MCF 10A (cell line): Measurements from ENCODE around the gene MSI2. TPM values are rescaled to one million over a fixed set of nuclear protein-coding genes. Genes with fewer than 3 reads are reported as not detected.

Experiments
- BruUV-seq: library from RNA; stranded (reverse); fragments of 400-500 nt; replicated peaks from 2 replicates; lab custom pipeline; 2021; lab: Mats Ljungman, UMichigan
- CTCF ChIA-PET: fragments of 300-600 bp; sonication (Branson Sonifier 250); formaldehyde crosslinking; extraction: SDS; loops from one replicate; lab custom pipeline; 2021; ENCODE audit warnings: antibody characterized with exemption, inconsistent platforms; lab: Yijun Ruan, JAX
- POLR2A ChIA-PET: fragments of 300-600, 350-650 bp; sonication (Branson Sonifier 250); formaldehyde crosslinking; extraction: SDS; loops from one replicate; lab custom pipeline; 2020; ENCODE audit warnings: antibody characterized with exemption, inconsistent platforms; lab: Yijun Ruan, JAX
- DNase-seq: peaks from one replicate; pipeline ENCODE4 v3.0.0-alpha.2; 2018; ENCODE audit not compliant: unreplicated experiment
- H3K27ac Mint-ChIP-seq: one replicate; pipeline ENCODE4 v1.8.0; 2022; ENCODE audit warnings: mild to moderate bottlenecking, low read depth, mixed read lengths; ENCODE audit not compliant: unreplicated experiment
- H3K27me3 Mint-ChIP-seq: one replicate; pipeline ENCODE4 v1.8.0; 2022; ENCODE audit warnings: mixed read lengths; ENCODE audit not compliant: insufficient read depth, unreplicated experiment
- H3K36me3 Mint-ChIP-seq: one replicate; pipeline ENCODE4 v1.8.0; 2022; ENCODE audit warnings: mild to moderate bottlenecking, moderate library complexity, mixed read lengths; ENCODE audit not compliant: insufficient read depth, unreplicated experiment
- H3K4me1 Mint-ChIP-seq: one replicate; pipeline ENCODE4 v1.8.0; 2022; ENCODE audit warnings: mixed read lengths; ENCODE audit not compliant: insufficient read depth, unreplicated experiment
- H3K4me3 Mint-ChIP-seq: one replicate; pipeline ENCODE4 v1.8.0; 2022; ENCODE audit warnings: mild to moderate bottlenecking, moderate library complexity, mixed read lengths; ENCODE audit not compliant: unreplicated experiment
- H3K9me3 Mint-ChIP-seq: one replicate; pipeline ENCODE4 v1.8.0; 2022; ENCODE audit warnings: mixed read lengths; ENCODE audit not compliant: unreplicated experiment
- CTCF ChIP-seq: fragments of 200-600 bp; IDR thresholded peaks from one replicate; pipeline ENCODE4 v1.8.0; 2022; ENCODE audit warnings: antibody characterized with exemption, mild to moderate bottlenecking; ENCODE audit not compliant: unreplicated experiment
- intact Hi-C: fragments of 100-400 bp; cut with micrococcal nuclease; formaldehyde crosslinking; loops from 2 replicates; pipeline ENCODE4 v1.14.1; 2022
- total RNA-seq: library from RNA; stranded (reverse); gene quantifications from 2 replicates; pipeline ENCODE4 v1.2.3, GENCODE V29; 2022

Gene MSI2
- total RNA-seq, 1 experiment from 2014 or later, result 60.6 TPM

GRCh38 chr17:57324060-57324459 is 67.7 kb downstream of the MSI2 start:
- ChIA-PET POLR2A (interaction anchor here (1.2 kb wide), 1 partner anchor 19 kb away, joined by 3 read pairs; no protein-coding TSS in a partner anchor), CTCF (no interaction called here)
- no peak for DNase-seq
- Mint-ChIP-seq H3K4me3 (no peak overlapping the region), H3K9me3 (no peaks in the 10 kb centered on the region), H3K27me3 (no peaks in the 10 kb centered on the region), H3K27ac (no peak overlapping the region), H3K4me1 (no peaks in the 10 kb centered on the region), H3K36me3 (peaks cover 26% of the 10 kb centered on the region)
- intact Hi-C loops, result no loop called here
- no TSS peak for BruUV-seq
- TF ChIP-seq CTCF, result no peak

DNA sequence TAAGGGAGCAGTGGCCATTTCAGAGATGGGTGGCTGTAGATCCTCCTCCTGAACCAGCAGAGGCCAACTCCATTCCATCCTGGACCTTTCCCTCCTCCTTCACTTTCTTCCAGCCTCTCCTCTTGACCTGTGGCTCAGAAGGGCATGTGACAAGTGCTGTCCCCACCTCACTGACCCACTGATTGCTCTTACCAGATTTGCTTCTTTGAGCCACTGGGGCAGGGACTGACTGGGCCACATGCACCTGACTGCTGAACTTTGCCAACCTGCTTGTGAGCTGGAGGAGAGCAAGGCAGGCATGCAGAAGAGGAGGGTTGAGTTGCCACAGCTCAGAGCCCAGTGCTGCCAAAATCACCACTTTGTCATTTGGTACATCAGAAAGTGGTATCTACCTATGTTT is 68.3 kb downstream of the MSI2 start:
- ChIA-PET POLR2A (interaction anchor here (1.2 kb wide), 1 partner anchor 18 kb away, joined by 3 read pairs; no protein-coding TSS in a partner anchor), CTCF (no interaction called here)
- DNase-seq, result no peak
- Mint-ChIP-seq H3K4me1 (no peaks in the 10 kb centered on the region), H3K4me3 (no peak overlapping the region), H3K27ac (no peak overlapping the region), H3K36me3 (peaks cover 26% of the 10 kb centered on the region), H3K9me3 (no peaks in the 10 kb centered on the region), H3K27me3 (no peaks in the 10 kb centered on the region)
- no peak for TF ChIP-seq CTCF
- intact Hi-C loops, result no loop called here
- no TSS peak for BruUV-seq

DNA sequence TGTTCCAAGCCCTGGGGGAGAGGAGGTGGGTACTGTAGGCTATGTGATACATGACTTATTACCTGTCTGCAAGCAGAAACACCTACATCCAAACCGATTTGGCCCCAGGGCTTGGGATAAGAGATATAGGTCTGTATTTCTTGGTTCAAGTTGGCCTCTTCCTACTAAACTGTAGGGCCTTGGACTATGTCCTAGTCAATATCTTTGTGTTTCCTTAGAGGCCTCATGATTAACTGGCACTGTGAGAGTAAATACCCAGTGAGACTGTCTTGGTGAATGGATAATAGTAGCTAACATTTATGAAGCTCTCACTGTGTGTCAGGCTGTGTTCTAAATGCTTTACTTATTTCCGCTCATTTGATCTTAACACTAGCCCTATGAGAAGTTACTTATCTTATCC is 70.0 kb downstream of the MSI2 start:
- ChIA-PET POLR2A (no interaction called here), CTCF (interaction anchor here (0.7 kb wide), 1 partner anchor 9 kb away, joined by 3 read pairs; no protein-coding TSS in a partner anchor)
- DNase-seq, result no peak
- Mint-ChIP-seq H3K27me3 (no peaks in the 10 kb centered on the region), H3K4me3 (no peak overlapping the region), H3K4me1 (no peaks in the 10 kb centered on the region), H3K9me3 (no peaks in the 10 kb centered on the region), H3K36me3 (peaks cover 26% of the 10 kb centered on the region), H3K27ac (peak overlapping the region; percentile 72)
- no TSS peak for BruUV-seq
- TF ChIP-seq CTCF, result no peak
- intact Hi-C loops, result no loop called here

DNA sequence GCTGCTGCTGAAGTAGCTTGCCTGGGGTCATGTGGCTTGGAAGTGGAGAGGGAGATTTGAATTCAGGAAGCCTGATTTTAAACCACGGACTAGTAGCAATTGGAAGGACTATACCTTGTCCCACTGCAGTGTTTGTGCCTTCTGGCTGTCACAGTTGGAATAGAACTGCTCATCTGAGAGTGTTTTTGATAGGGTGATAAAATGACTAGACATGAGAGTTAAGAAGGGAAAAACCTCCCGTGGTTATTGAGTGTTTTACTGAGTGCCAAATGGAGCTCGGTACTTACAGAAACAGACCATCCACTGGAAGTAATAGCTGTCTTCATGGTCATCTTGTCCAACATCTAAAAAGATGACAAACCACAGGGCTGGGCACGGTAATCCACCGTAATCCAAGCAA is 70.4 kb downstream of the MSI2 start:
- H3K4me3 Mint-ChIP-seq, result no peak overlapping the region
- H3K27me3 Mint-ChIP-seq, result no peaks in the 10 kb centered on the region
- no peak overlapping the region for H3K27ac Mint-ChIP-seq
- ChIA-PET POLR2A (no interaction called here), CTCF (interaction anchor here (0.7 kb wide), 1 partner anchor 10 kb away, joined by 3 read pairs; no protein-coding TSS in a partner anchor)
- no peak for DNase-seq
- no TSS peak for BruUV-seq
- no peaks in the 10 kb centered on the region for H3K4me1 Mint-ChIP-seq
- no peak for TF ChIP-seq CTCF
- H3K9me3 Mint-ChIP-seq, result no peaks in the 10 kb centered on the region
- intact Hi-C loops, result no loop called here
- peaks cover 26% of the 10 kb centered on the region for H3K36me3 Mint-ChIP-seq
